Glomerular visceral epithelial cell (primary cell): Measurements from ENCODE around the gene POLR2E.
"Not testable (repeated sequence)": the region's sequence is repeated elsewhere in the genome, so short reads cannot be mapped to it uniquely, and the experiment has no call there.

Experiments
- DNase-seq: peaks from one replicate; pipeline ENCODE4 v3.0.0-alpha.2; 2016; ENCODE audit errors: extremely low spot score

The POLR2E gene

DNA sequence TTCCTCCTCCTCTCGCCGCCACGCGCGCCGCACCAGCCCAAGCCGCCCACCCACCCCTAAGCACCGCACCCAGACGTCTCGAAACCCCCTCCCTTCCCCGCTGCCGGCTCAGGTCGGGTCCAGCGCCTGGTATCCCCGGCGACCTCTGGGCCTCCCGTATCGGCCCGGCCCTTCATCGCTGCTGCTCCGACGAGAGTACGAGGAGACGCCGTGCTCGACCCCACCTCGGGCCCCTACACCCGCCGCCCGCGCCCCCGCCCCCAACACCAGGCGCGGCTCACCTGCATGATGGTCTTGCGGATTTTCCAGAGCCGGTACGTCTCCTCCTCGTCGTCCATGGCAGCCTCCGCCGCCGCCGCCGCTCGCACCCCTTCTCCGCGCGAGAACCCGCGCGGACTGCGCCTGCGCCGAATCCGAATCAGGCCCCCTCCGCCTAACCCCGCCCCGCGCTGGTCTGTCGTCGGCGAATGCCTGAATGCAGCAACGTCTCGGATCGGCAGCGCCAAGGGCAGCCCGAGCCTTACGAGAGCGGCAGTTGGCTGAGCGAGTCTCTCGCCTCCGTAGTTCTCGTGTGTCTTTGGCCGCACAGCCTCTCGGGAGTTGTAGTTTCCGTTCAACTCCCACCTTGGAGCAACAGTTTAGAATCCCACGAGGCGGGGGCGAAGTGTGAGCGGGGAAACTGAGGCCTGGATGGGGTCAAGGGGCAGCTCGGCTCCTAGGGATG is at the start of gene POLR2E:
POLR2E (minus strand) TSS at position 398 of the 724 bp plus-strand sequence; CDS start at position 338, 60 bp downstream.
- DNase-seq: peak; percentile 98

DNA sequence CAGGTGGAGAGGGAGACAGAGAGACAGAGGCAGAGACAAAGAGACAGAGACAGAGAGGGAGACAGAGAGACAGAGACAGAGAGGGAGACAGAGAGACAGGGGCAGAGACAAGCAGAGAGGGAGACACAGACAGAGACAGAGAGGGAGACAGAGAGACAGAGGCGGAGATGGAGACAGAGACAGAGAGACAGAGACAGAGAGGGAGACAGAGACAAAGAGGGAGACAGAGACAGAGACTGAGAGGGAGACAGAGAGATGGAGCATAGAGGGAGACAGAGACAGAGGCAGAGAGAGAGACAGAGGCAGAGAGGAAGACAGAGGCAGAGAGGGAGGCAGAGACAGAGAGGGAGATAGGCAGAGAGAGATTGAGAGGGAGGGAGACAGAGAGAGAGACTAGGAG is 49.6 kb upstream of the POLR2E start:
- no peak for DNase-seq

DNA sequence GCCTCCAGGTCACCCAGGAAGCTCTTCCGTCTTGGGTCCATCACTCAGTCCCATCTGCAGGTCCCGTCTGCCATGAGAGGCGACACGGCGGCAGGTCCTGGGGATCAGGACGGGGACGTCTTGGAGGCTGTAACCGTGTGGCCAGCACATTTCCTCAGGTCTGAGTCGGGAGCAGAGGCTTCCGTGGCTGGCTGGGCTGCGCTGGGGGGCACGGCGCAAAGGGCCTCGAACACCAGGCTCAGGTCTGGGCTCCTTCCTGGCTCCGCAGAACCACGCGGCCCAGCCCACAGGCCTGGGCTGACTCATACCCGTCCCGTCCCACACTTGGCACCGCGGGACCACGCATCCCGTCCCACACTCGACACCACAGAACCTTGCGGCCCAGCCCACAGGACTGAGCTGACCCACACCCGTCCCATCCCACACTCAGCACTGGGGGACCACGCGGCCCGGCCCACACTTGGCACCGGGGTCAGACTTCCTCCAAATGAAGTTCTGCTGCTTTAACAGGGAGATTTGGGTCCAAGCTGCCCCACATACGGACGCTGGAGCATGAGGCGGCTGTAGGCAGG is 48.7 kb upstream of the POLR2E start:
- no peak for DNase-seq

DNA sequence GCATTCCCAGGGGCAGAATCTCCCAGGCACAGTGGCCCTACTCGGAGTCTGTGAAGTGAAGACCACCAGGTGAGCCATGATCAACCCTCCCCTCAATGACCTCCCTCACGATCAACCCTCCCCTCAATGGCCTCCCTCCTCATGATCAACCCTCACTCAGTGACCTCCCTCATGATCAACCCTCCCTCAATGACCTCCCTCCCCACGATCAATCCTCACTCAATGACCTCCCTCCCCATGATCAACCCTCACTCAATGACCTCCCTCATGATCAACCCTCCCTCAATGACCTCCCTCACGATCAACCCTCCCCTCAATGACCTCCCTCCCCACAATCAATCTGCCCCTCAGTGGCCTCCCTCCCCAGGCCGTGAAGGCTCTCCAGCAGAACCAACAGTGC is 46.8 kb upstream of the POLR2E start:
- DNase-seq: no peak

DNA sequence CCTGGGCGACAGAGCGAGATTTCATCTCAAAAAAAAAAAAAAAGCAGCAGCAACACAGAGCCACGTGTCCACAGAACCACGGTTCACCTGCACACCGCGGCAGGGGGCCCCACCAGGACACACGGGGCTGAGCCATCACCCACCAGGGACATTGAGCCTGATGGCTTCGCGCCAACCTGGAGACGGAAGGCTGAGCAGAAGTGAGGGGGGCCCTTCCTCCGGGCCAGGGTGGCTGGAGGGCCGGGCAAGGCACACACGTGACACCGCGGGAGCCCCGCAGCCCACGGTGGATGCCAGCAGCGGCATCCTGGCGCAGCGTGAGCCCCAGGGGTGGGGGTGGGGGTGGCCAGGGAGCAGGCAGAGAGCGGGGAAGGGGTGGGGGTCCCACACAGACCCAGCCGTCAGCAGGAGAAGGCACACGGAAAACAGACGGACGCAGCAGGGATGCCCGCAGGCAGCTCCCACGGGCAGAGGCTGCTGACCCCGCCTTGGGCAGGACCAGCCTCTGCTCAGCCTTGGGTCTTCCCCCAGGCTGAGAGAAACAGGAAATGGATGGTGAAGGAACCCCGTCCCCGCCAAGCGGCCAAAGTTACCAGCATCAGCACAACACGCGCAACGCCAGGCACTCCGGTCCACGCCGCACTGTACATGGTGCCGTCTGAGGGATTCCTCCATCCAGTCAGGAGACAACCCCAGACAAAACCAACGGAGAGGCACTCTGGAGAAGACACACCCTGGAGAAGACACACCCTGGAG is 45.3 kb upstream of the POLR2E start:
- DNase-seq: no peak

DNA sequence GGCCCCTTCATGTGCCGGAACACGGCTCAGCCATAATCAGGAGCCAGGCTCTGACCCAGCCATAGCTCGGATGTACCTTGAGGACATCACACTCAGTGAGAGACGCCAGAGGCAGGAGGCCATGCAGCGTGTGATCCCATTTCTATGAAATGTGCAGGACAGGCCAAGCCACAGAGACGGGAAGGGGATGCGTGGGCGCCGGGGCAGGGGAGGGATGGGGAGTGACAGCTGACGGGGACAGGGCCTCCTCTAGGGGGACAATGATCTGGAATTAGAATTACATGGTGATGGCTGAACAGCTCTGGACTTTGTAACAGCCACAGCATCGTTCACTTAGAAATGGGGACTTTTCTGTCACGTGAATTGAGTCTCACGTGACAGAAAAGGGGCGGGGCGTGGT is 44.0 kb upstream of the POLR2E start:
- no peak for DNase-seq

DNA sequence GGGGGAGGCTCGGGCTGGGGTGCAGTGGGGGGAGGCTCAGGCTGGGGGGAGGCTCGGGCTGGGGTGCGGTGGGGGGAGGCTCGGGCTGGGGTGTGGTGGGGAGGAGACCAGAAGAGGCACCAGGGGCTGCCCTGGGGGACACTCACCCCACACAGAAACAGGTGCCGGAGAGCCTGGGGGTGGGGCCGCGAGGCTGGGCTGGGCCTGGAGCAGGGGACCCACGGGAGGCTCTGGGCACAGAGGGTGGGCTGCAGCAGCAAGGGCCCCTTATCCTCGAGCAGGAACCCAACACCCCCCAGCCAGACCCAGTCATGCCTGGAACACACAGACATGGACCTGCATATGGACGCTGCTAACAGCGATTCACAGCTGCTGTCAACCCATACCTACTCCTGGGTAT is 42.9 kb upstream of the POLR2E start:
- no peak for DNase-seq

DNA sequence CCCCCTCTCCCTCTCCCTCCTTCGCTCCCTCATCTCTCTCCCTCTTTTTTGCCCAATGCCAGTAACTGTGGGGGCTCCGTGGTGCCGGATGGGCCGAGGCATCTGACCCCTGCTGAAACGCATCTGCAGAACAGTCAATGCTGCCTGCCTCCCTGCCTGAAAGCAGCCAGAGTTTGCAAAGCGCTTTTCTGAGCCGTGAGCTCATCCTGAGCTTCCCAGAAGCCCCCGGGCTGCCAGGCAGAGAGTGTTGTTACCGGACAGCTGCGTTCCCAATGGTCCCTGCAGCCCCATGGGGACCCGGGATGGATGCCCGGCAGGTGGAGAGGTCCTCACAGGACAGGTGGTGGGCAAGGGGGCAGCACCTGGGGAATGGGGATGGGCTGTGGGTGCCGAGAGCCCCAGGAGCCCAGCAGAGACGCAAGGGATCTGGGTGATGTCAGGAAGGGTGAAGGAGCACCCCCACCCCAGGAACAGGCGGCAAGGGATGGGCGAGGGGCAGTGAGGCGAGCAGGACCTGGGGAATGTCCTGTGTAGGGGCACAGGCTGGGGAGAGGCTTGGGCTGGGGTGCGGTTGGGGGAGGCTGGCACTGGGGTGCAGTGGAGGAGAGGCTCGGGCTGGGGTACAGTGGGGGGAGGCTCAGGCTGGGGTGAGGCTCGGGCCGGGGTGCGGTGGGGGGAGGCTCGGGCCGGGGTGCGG is 41.6 kb upstream of the POLR2E start:
- DNase-seq: no peak

DNA sequence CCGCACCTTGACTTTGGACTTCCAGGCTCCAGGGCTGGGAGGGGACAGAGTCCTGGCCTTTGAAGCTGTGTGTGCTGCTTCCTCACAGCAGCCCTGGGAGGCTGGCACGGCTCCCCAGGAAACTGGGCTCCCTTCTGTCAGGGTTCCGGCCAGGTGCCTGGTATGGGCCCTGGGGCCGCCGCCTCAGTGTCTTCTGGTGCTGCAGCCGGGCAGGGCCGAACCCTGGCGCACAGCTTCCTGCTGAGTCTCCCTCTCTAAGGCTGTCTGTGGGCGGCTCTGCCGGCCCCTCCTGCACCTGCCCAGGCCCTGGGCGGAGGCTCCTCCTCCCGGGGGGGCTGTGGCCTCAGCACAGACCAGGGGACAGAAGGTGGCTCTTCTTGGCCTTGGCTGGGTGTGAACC is 41.0 kb upstream of the POLR2E start:
- no peak for DNase-seq

DNA sequence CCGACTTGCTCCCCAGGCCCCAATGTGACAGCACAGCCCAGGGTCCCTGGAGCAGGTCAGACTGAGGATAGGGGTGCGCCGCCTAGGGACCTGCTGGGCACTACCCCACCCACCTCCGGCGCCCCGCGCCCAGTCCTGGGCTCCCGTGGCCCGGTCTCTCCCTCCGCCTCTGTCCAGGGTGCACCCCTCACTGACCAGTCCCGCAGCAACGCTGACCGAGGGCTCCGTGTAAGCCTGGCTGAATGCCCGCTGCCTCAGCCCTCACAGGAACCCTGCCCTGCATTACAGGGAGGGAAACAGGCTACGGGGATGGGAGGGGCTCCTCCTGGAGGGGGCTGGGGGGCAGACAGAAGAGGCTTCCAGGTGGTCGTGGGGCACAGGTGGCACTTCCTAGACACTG is 40.3 kb upstream of the POLR2E start:
- DNase-seq: no peak

DNA sequence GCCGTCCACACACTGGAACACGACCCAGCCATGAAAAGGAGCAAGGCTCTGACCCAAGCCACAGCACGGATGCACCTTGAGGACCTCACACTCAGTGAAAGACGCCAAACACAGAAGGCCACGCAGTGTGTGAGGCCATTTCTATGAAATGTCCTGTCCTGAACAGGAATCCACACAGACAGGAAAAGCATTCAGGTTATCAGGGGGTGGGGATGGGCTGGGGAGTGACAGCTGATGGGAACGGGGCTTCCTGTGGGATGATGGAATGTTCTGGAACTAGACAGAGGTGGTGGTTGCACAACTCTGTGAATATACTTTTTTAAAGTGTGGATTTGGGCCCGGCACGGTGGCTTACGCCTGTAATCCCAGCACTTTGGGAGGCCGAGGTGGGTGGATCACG is 39.3 kb upstream of the POLR2E start:
- DNase-seq: no peak

DNA sequence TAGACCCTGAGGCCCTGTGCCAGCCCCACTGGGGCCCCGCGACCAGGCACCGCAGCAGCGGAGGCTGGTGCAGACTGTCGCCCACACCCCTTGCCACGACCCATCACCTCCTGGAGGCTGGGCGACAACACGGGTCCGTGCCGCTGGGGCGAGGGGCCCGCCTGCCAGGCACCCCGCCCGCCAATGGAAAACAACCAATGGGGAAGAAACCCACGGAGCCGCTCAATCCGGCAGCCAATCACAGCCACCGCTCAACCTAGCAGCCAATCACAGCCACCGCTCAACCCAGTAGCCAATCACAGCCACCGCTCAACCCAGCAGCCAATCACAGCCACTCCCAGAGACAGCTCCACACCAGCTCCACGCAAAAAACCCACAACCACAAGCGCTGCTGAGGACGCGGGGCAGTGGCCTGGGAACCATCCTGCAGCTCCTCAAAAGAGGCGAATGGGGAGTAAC is 38.3 kb upstream of the POLR2E start:
- DNase-seq: no peak

DNA sequence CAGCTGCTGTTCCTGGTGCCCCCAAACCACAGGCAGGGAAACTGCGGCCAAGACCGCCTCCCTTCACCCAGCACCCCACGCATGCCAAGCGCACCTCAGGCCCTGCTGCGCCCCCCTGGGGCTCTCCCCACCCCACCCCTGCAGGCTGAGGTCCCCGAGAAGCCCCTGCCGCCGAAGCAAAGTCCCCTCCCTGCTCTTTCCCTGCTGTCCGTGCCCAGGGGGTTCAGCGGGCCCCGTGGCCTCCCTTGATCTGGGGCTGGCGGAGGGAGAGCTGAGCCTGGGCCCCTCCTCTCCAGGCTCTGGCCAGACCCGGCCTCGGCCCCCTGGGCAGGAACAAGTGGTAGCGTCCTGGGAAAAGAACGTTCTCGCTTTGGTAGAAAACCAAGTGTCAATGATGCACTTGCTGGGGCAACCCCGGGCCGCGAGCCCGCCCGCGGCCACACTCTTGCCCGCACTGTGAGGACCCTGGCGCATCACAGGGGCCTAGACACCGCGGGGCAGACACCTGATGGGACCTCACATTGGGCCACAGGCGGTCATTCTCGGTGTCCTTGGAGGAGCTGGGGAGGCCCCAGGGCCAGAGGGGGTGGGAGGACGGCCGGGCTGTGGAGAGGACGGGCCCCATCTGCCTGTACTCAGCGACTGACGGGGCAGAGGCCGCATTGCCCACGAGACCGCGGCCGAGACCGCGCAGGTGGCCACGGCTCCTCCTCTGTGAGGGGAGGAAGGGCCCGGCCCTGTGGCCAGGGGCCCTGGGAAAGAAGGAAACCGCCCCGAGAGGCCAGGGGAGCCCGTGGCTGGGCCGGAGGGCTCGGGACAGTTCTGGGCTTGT is 37.6 kb upstream of the POLR2E start:
- DNase-seq: no peak

DNA sequence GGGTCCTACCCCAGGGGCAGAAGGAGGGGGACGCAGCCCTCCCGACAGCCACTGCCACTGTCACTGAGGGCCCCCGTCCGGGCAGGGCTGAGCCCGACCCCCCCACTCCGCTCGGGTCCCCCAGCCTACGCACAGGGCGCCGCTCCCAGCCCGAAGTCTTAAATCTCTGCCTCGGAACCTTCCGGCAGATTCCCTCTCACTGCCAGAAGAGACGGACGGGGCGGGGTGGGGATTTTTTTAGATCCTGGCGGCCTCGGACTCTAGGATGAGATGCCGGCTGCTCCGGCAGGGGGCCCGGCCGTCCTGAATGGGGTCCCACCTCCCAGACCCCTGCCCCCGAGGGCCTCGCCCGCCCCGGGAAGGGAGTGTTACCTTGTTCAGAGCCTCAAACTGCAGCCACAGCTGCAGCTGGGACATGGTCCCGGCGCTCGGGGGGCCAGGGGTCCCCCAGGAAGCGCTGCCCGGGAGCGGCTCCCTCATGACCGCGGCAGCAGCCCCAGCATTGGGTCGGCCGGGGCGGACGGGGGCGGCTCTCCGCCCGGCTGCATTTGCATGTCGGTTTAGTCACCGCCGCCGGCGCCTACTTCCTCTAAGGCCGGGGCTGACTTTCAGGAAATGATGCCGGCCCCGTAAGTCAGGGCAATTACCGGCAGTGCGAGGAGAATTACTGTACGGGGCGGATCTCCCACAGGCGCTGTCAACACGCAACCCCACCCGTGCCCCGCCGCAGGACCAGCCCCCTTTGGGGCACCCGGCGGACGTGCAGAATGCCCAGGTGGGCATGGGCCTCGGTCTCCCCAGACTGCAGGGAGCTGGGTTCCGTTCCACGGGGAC is 36.8 kb upstream of the POLR2E start:
- DNase-seq: peak; percentile 74

DNA sequence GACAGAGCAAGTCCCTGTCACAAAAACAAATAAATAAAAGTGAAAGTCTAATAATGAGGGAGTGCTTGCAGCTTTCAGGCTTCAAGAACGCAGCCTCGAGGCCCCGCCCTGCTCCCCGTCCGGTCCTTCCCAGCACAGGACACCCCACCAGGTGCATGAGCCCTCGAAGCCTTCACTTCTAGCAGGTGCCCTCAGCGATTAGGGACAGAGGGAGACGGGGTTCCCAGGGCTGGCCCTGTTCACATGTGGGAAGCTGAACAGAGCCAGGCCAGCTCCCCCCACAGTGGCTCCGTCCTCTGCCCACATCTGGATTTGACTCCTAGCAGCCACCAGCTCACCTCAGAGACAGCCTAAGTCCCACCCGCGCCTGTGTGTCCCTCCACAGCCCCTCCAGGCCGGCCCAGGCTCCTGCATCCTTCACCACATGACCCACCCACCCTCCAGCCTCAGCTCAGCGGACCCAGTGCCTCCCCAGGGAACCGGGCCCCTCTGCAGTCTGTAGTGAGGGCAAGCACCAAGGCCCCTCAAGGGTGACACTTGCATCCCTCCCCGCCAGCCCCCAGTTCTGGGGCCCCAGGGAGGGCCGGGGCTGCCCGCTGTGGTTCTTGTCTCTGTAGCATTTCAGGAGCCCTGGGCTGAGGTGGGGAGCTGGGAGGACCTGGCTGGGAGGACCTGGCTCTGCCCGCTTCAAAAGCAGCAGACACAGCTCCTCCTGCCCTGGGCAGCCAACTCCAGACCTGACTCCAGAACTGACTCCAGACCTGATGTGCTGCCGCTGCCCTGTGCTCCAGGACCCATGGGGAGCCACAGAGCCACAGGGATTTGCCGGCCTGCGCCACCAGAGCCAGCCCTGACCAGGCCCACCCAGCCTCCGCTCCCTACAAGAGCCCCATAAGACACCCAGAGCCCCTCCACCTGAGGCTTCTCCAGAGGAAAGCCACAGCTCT is 35.9 kb upstream of the POLR2E start:
- no peak for DNase-seq

DNA sequence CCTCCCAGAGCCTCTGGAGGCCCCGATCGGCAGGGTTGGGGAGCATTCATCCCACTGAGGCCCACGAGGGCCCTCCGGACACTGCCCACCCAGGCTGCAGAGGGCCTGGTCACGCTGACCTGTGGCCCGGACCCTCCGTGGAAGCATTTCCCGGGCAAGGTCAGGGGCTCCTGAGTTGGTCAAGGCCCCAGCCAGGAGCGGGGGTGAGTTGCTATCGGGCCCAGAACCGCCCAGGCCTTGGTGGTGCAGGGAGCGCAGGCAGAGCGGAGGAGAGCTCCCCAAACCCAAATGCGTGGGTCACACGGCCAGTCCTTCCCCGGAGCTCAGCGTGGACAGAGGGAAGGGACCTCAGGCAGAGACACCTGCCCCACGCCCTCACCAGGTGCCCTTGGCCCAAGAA is 34.4 kb upstream of the POLR2E start:
- DNase-seq: no peak

DNA sequence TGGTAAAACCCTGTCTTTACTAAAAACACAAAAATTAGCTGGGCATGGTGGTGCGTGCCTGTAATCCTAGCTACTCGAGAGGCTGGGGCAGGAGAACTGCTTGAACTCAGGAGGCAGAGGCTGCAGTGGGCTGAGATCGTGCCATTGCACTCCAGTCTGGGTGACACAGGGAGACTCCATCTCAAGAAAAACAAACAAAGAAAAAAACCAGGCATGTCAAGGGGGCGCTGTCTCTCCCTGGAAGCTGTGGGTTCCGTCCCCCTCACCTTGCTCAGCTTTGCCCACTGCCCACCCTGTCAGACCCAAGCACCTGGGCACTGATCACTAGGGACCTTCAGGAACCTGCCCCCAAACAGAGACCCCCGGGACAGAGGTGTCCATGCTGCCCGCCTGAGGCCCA is 33.9 kb upstream of the POLR2E start:
- DNase-seq: not testable (repeated sequence)

DNA sequence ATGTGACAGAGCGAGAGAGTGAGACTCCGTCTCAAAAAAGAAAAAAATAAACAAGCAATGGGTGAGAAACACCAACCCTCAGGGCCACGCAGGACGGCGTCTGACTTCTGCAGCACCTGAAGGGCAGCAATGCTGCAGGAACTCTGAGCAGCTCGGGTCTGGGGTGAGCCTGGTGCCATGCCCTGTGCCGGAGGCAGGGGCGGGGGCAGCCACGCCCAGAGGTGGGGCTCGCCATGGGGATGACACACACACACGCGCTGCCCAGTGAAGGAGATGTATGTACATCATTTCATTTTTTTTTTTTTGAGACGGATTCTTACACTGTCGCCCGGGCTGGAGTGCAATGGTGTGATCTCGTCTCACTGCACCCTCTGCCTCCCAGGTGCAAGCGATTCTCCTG is 32.9 kb upstream of the POLR2E start:
- DNase-seq: no peak

DNA sequence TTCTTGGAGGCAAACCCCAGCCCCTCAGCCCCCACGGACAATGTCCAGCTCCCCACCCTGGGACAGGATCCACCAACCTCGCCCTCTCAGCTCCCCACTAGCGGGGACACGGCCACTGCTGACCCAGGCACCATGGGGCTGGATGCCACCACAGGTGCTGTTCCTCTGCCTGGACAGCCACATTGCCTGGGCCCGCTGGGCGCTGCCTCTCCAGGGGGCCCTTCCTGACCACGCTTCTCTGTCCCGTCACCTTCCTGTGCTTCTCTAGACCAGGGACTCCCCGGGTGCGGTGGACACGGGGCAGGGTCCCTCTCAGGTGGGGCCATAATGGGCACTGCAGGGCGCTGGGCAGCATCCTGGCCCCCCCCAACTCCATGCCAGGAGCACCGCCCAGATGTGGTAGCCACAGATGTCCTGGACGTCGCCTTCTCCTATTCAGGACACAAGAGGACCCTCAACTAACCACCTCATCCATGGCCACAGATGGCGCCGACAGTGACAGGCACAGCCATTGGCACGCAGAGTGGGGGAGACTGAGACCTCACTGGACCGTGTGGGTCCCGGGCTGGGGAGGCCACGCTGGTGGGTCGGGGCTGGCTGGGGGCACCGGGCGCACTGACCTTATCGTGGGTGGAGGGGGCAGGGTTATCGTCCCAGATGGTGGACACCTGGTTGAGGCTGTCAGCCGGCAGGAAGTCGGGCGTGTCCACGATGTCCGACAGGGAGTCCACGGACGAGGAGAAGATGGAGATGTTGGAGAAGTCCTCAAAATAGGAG is 32.0 kb upstream of the POLR2E start:
- DNase-seq: no peak
